Measurements from ENCODE around the gene DDX1. TPM values are rescaled to one million over a fixed set of nuclear protein-coding genes. Genes with fewer than 3 reads are reported as not detected.

The DDX1 gene
- total and polyA plus RNA-seq, 2 of the 4 experiments (the other 2 are of a cell fraction): 73.6 to 74.9 TPM

DNA sequence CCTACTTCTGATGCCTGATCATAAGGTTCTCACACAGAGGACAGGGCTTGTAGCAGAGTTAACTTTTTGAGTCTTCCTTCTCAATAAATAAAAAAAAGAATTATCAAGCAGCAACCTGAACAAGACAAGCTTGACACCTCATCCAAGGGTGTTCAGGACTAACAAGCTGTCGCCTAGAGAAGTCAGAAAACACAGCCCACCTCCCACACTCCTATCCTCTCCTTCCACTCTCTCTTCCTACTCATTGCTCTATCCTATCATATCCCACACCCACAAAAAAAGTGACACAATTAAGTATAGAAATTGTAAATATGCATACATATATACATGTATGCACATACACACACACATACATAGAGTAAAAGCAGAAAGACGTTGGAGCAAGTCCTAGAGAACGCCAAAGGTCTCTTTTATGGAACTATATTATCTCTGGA is 35.9 kb upstream of the DDX1 start:
- no TSS peak for BruUV-seq (replicated peaks)
- POLR2A ChIA-PET (ENCODE audit: unreplicated experiment): no interaction called here
- Histone ChIP-seq H3K56ac (ENCODE audit: extremely low read depth, insufficient read depth, low read length) (no peak overlapping the region), H3K23ac (ENCODE audit: low read depth, low read length) (no peak overlapping the region), H3K14ac (replicated peaks; ENCODE audit: low read depth, low read length) (no peak overlapping the region), H3K9ac (ENCODE audit: low read depth, low read length) (no peak overlapping the region), H2BK20ac (ENCODE audit: low read depth, low read length) (no peak overlapping the region), H2AFZ (replicated peaks; ENCODE audit: low read length, poor library complexity) (no peak overlapping the region), H4K8ac (ENCODE audit: low read depth in 2 of 2, low read length in 2 of 2) (no peak overlapping the region), H2AK5ac (ENCODE audit: low read depth, low read length) (no peak overlapping the region), H3K4ac (ENCODE audit: low read depth, low read length) (no peak overlapping the region), H2BK5ac (ENCODE audit: low read depth, low read length, poor library complexity, severe bottlenecking) (no peak overlapping the region), H4K91ac (ENCODE audit: insufficient read depth, low read depth, low read length) (no peak overlapping the region), H3K79me1 (ENCODE audit: low read depth in 1 of 2, low read length in 2 of 2) (peaks cover 29 to 30% of the 10 kb centered on the region in 2 experiments), H3K18ac (ENCODE audit: low read depth, low read length) (no peak overlapping the region), H3K27me3 (ENCODE audit: control insufficient read depth, insufficient read depth, low read length) (no peaks in the 10 kb centered on the region), H3K27ac (ENCODE audit: insufficient read depth, low read length) (no peak overlapping the region; the same call in 1 of the 2 replicates), H3K4me2 (ENCODE audit: low read depth, low read length) (no peak overlapping the region), H4K20me1 (ENCODE audit: insufficient read depth, low read length) (peaks cover 8% of the 10 kb centered on the region; the same call in 1 of the 2 replicates), H2AK9ac (replicated peaks; ENCODE audit: low read depth, low read length, poor library complexity) (no peak overlapping the region), H3K4me3 (ENCODE audit: insufficient read depth, low read depth, low read length) (no peak overlapping the region), H3K9me1 (ENCODE audit: insufficient read depth, low read length) (peaks cover 3% of the 10 kb centered on the region), H2BK15ac (ENCODE audit: low read depth, low read length) (no peak overlapping the region), H2BK120ac (ENCODE audit: low read depth, low read length) (no peak overlapping the region), H3K4me1 (ENCODE audit: control insufficient read depth, insufficient read depth, low read length) (no peaks in the 10 kb centered on the region), H3K9me3 (ENCODE audit: control insufficient read depth, insufficient read depth, low read length) (no peaks in the 10 kb centered on the region), H3K36me3 (ENCODE audit: control insufficient read depth, insufficient read depth, low read length) (peaks cover 12% of the 10 kb centered on the region), H4K5ac (ENCODE audit: low read depth, low read length) (no peak overlapping the region)
- in situ Hi-C loops (cut with MboI; ENCODE audit: low sequenced_read_pairs) (no loop called here), intact Hi-C loops (cut with micrococcal nuclease) (no loop called here), dilution Hi-C loops (cut with HindIII; ENCODE audit: low sequenced_read_pairs, unreplicated experiment) (no loop called here)
- TF ChIP-seq FOS (IDR thresholded peaks at IDR 0.05; ENCODE audit: low read depth, low read length): no peak
- TF ChIP-seq RFX5 (IDR thresholded peaks at IDR 0.05; ENCODE audit: low read depth, low read length): no peak
- TF ChIP-seq BHLHE40 (IDR thresholded peaks at IDR 0.05; ENCODE audit: low read depth, low read length): no peak
- TF ChIP-seq CHD1 (IDR thresholded peaks at IDR 0.05; ENCODE audit: low read depth, low read length): no peak
- TF ChIP-seq, protein P1, sequence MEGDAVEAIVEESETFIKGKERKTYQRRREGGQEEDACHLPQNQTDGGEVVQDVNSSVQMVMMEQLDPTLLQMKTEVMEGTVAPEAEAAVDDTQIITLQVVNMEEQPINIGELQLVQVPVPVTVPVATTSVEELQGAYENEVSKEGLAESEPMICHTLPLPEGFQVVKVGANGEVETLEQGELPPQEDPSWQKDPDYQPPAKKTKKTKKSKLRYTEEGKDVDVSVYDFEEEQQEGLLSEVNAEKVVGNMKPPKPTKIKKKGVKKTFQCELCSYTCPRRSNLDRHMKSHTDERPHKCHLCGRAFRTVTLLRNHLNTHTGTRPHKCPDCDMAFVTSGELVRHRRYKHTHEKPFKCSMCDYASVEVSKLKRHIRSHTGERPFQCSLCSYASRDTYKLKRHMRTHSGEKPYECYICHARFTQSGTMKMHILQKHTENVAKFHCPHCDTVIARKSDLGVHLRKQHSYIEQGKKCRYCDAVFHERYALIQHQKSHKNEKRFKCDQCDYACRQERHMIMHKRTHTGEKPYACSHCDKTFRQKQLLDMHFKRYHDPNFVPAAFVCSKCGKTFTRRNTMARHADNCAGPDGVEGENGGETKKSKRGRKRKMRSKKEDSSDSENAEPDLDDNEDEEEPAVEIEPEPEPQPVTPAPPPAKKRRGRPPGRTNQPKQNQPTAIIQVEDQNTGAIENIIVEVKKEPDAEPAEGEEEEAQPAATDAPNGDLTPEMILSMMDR (conservative IDR thresholded peaks at IDR 0.05; ENCODE audit: low read depth, low read length): no peak
- TF ChIP-seq MXI1 (IDR thresholded peaks at IDR 0.05; ENCODE audit: borderline replicate concordance, low read depth, low read length): no peak
- TF ChIP-seq, protein P2, sequence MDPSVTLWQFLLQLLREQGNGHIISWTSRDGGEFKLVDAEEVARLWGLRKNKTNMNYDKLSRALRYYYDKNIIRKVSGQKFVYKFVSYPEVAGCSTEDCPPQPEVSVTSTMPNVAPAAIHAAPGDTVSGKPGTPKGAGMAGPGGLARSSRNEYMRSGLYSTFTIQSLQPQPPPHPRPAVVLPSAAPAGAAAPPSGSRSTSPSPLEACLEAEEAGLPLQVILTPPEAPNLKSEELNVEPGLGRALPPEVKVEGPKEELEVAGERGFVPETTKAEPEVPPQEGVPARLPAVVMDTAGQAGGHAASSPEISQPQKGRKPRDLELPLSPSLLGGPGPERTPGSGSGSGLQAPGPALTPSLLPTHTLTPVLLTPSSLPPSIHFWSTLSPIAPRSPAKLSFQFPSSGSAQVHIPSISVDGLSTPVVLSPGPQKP (IDR thresholded peaks at IDR 0.05; ENCODE audit: borderline replicate concordance, low read depth, low read length): no peak
- TF ChIP-seq, protein P3, sequence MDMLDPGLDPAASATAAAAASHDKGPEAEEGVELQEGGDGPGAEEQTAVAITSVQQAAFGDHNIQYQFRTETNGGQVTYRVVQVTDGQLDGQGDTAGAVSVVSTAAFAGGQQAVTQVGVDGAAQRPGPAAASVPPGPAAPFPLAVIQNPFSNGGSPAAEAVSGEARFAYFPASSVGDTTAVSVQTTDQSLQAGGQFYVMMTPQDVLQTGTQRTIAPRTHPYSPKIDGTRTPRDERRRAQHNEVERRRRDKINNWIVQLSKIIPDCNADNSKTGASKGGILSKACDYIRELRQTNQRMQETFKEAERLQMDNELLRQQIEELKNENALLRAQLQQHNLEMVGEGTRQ (IDR thresholded peaks at IDR 0.05; ENCODE audit: low read depth, low read length): no peak
- TF ChIP-seq RAD21 (IDR thresholded peaks at IDR 0.05; ENCODE audit: low read length): no peak
- TF ChIP-seq POLR2A (IDR thresholded peaks at IDR 0.05; ENCODE audit: low read depth, low read length): no peak
- TF ChIP-seq RCOR1 (IDR thresholded peaks at IDR 0.05; ENCODE audit: insufficient replicate concordance, low read length): no peak
- TF ChIP-seq MAFK (IDR thresholded peaks at IDR 0.05; ENCODE audit: low read depth, low read length): no peak
- no peak for TF ChIP-seq SMC3 (IDR thresholded peaks at IDR 0.05; ENCODE audit: low read depth, low read length)
- no peak for TF ChIP-seq NFE2L2 (IDR thresholded peaks at IDR 0.05; ENCODE audit: low read depth, low read length)
- TF ChIP-seq MAZ (IDR thresholded peaks at IDR 0.05; ENCODE audit: borderline replicate concordance, low read depth, low read length): no peak
- ATAC-seq (ENCODE audit: low read depth) (no peak), DNase-seq (no peak)
- WGBS, 2 experiments (ENCODE audit: extremely low coverage in 2 of 2, insufficient read length in 1 of 2): no CpG with 5 or more reads among the region's 3 CpGs
- CTCF ChIA-PET: interaction anchor here (0.7 to 1.4 kb wide), 2 partner anchors 10 to 140 kb away, joined by 3 to 7 read pairs; no protein-coding TSS in a partner anchor

Measured in IMR-90 (cell line).